MM.1S (cell line): ENCODE measurements around the gene KRTAP5-3.

ENCODE experiments used
- DNase-seq: peaks from one replicate; pipeline ENCODE4 v3.0.0-alpha.2; 2015
- H2AFZ ChIP-seq: fragments of 300-600 bp; sonication (generic); 2 replicates; pipeline ENCODE4 v1.6.0; 2016; ENCODE audit warnings: antibody characterized with exemption, low read length
- H3F3A ChIP-seq: fragments of 300-600 bp; sonication (generic); 2 replicates; pipeline ENCODE4 v1.6.1; 2016; ENCODE audit warnings: mild to moderate bottlenecking, antibody characterized with exemption, low read length, moderate library complexity, mixed read lengths; ENCODE audit not compliant: insufficient read depth
- H3K27ac ChIP-seq: fragments of 300-600 bp; sonication (generic); 2 replicates; pipeline ENCODE4 v1.5.1; 2016; ENCODE audit warnings: mild to moderate bottlenecking, low read length
- H3K27me3 ChIP-seq: fragments of 300-600 bp; sonication (generic); replicated peaks from 2 replicates; pipeline ENCODE4 v1.6.0; 2016; ENCODE audit warnings: low read length; ENCODE audit not compliant: insufficient read depth
- H3K36me3 ChIP-seq: fragments of 300-600 bp; sonication (generic); replicated peaks from 2 replicates; pipeline ENCODE4 v1.6.1; 2016; ENCODE audit warnings: mild to moderate bottlenecking, low read length, mixed read lengths; ENCODE audit not compliant: insufficient read depth
- H3K4me1 ChIP-seq: fragments of 300-600 bp; sonication (generic); 2 replicates; pipeline ENCODE4 v1.6.1; 2016; ENCODE audit warnings: low read length, mixed read lengths
- H3K4me2 ChIP-seq: fragments of 300-600 bp; sonication (generic); 2 replicates; pipeline ENCODE4 v1.6.0; 2016; ENCODE audit warnings: low read depth, low read length
- H3K4me3 ChIP-seq: fragments of 300-600 bp; sonication (generic); 2 replicates; pipeline ENCODE4 v1.5.1; 2016; ENCODE audit warnings: low read length, mixed read lengths
- H3K79me2 ChIP-seq: fragments of 300-600 bp; sonication (generic); 2 replicates; pipeline ENCODE4 v1.6.1; 2016; ENCODE audit warnings: mixed run types, low read length, mixed read lengths
- H3K9ac ChIP-seq: fragments of 300-600 bp; sonication (generic); 2 replicates; pipeline ENCODE4 v1.6.1; 2016; ENCODE audit warnings: low read length, mixed read lengths
- H3K9me2 ChIP-seq: fragments of 300-600 bp; sonication (generic); replicated peaks from 2 replicates; pipeline ENCODE4 v1.6.1; 2016; ENCODE audit warnings: mild to moderate bottlenecking, low read length, mixed read lengths; ENCODE audit not compliant: insufficient read depth
- H3K9me3 ChIP-seq: fragments of 300-600 bp; sonication (generic); replicated peaks from 2 replicates; pipeline ENCODE4 v1.6.1; 2016; ENCODE audit warnings: mild to moderate bottlenecking, low read length, mixed read lengths; ENCODE audit not compliant: insufficient read depth
- H4K20me1 ChIP-seq: fragments of 300-600 bp; sonication (generic); 2 replicates; pipeline ENCODE4 v1.6.1; 2016; ENCODE audit warnings: mild to moderate bottlenecking, low read length, moderate library complexity, mixed read lengths; ENCODE audit not compliant: insufficient read depth
- EZH2 ChIP-seq: fragments of 300-600 bp; sonication (generic); optimal IDR thresholded peaks from 2 replicates; pipeline ENCODE3; 2017; ENCODE audit warnings: low read depth, mild to moderate bottlenecking, antibody characterized with exemption, low read length, mixed read lengths
- EZH2phosphoT487 ChIP-seq: fragments of 300-600 bp; sonication (generic); IDR thresholded peaks from 2 replicates; pipeline ENCODE4 v1.6.1; 2018; ENCODE audit warnings: antibody characterized with exemption, low read length
- TF ChIP-seq, protein P1 (sequence below): fragments of 300-600 bp; sonication (generic); IDR thresholded peaks from 2 replicates; pipeline ENCODE4 v1.5.1; 2016; ENCODE audit warnings: antibody characterized with exemption, low read length, mixed read lengths

The KRTAP5-3 gene

DNA sequence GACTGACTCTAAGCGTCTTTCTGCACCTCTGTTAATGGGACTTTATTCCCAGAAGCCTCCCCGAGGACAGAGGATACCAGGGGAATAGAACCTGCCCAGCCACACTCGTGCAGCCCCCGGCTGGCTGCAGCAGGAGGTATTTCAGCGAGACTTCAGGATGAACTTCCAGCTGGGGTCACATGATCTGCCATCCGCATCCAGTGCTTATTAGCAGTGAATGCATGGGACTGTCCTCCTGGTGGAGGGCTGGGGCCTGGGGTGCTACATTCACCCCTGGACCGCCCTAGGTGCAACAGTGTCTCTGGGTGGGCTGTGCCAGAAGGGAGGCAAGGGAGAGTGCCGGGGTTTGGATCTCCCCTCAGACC is 37.8 kb downstream of the KRTAP5-3 start:
- TF ChIP-seq, protein P1, sequence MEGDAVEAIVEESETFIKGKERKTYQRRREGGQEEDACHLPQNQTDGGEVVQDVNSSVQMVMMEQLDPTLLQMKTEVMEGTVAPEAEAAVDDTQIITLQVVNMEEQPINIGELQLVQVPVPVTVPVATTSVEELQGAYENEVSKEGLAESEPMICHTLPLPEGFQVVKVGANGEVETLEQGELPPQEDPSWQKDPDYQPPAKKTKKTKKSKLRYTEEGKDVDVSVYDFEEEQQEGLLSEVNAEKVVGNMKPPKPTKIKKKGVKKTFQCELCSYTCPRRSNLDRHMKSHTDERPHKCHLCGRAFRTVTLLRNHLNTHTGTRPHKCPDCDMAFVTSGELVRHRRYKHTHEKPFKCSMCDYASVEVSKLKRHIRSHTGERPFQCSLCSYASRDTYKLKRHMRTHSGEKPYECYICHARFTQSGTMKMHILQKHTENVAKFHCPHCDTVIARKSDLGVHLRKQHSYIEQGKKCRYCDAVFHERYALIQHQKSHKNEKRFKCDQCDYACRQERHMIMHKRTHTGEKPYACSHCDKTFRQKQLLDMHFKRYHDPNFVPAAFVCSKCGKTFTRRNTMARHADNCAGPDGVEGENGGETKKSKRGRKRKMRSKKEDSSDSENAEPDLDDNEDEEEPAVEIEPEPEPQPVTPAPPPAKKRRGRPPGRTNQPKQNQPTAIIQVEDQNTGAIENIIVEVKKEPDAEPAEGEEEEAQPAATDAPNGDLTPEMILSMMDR: no peak
- no peak for TF ChIP-seq EZH2
- Histone ChIP-seq H3K9ac (no peak overlapping the region), H3K79me2 (no peaks in the 10 kb centered on the region), H3K36me3 (no peaks in the 10 kb centered on the region), H3K4me1 (no peaks in the 10 kb centered on the region), H3K4me2 (no peak overlapping the region), H2AFZ (no peak overlapping the region), H3K27ac (no peak overlapping the region), H4K20me1 (no peaks in the 10 kb centered on the region), H3K9me2 (no peaks in the 10 kb centered on the region), H3F3A (0 out of 2 replicates have a peak, but pooled peaks cover 3% of the 10 kb centered on the region), H3K27me3 (peaks cover 70% of the 10 kb centered on the region), H3K4me3 (no peak overlapping the region), H3K9me3 (no peaks in the 10 kb centered on the region)
- DNase-seq: no peak

DNA sequence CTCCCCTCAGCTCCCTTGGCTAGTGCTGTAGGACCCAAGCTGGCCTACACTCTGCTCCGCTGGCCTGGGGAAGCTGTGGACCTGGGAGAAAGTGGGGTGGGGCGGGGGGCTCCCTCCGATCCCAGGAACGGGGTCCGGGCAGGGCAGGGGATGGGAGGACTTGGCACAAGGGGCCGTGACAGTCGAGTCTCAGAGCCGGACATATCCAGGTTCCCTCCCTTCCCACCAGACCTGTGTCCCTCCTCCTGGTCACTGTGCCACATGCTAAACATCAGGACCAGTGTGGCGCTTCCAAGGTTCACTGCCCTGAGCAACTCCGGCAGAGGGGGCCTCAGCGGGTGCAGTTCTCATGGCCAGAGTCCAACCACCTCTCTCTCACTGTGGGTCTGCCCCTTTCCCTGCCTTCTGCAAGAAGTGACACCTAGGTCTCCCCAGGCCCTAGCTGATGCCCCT is 38.2 kb downstream of the KRTAP5-3 start:
- Histone ChIP-seq H3K79me2 (no peaks in the 10 kb centered on the region), H3K9ac (no peak overlapping the region), H3K4me1 (no peaks in the 10 kb centered on the region), H3F3A (0 out of 2 replicates have a peak, but pooled peaks cover 3% of the 10 kb centered on the region), H3K27ac (no peak overlapping the region), H3K4me2 (no peak overlapping the region), H3K9me2 (no peaks in the 10 kb centered on the region), H3K36me3 (no peaks in the 10 kb centered on the region), H4K20me1 (no peaks in the 10 kb centered on the region), H3K9me3 (no peaks in the 10 kb centered on the region), H3K4me3 (no peak overlapping the region), H3K27me3 (peaks cover 70% of the 10 kb centered on the region), H2AFZ (no peak overlapping the region)
- no peak for TF ChIP-seq EZH2phosphoT487
- TF ChIP-seq EZH2: no peak
- TF ChIP-seq, protein P1: no peak
- DNase-seq: no peak

DNA sequence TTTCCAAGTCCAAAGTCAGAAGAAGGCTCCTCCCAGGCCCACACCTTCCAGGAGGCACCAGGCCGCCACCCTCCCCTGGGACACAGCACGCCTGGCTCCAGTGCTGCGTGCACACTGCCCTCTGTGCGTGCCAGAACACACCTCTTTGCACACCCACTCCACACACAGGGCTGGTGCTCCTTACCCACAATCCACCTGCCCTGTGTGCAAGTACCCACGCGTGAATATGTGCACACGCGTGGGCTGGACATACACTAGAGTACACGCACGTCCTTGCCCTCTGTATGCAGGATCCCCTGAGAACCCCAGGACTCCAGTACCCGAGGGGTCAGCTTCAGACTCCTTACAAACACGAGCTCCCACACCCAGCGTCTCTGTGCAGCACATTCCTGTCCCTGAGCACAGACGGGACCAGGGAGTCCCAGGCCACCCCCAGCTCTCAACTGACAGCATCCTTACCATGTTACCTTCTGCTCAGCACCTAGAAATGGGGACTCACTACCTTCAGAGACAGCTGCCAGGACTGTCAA is 38.9 kb downstream of the KRTAP5-3 start:
- no peak for TF ChIP-seq EZH2phosphoT487
- TF ChIP-seq EZH2: no peak
- TF ChIP-seq, protein P1: no peak
- Histone ChIP-seq H3K4me2 (no peak overlapping the region), H3K36me3 (no peaks in the 10 kb centered on the region), H3F3A (0 out of 2 replicates have a peak, but pooled peaks cover 3% of the 10 kb centered on the region), H2AFZ (no peak overlapping the region), H3K4me3 (no peak overlapping the region), H3K79me2 (no peaks in the 10 kb centered on the region), H3K27me3 (peaks cover 72% of the 10 kb centered on the region), H3K9me3 (no peaks in the 10 kb centered on the region), H3K9ac (no peak overlapping the region), H3K4me1 (no peaks in the 10 kb centered on the region), H3K9me2 (no peaks in the 10 kb centered on the region), H3K27ac (no peak overlapping the region), H4K20me1 (no peaks in the 10 kb centered on the region)
- DNase-seq: no peak
